K562 (cell line): ENCODE results near the gene PPM1G.

ENCODE experiments used
- GABPA ChIP-seq: fragments of 200-800 bp; sonication (Bioruptor generic); conservative IDR thresholded peaks from 2 replicates; pipeline ENCODE4 v1.6.1; 2016; ENCODE audit warnings: low read depth, missing genetic modification characterization, missing compliant biosample characterization
- HDAC2 ChIP-seq: fragments of 450-650 bp; IDR thresholded peaks from 2 replicates; pipeline ENCODE4 v1.6.1; 2016; ENCODE audit warnings: mild to moderate bottlenecking
- KAT7 ChIP-seq: sonication (generic); formaldehyde crosslinking; IDR thresholded peaks from 2 replicates; pipeline ENCODE4 v1.8.0; 2022; ENCODE audit warnings: missing genetic modification reagents, mild to moderate bottlenecking, borderline replicate concordance
- ZNF174 ChIP-seq: fragments of 250-450 bp; sonication (Bioruptor Pico); IDR thresholded peaks from 2 replicates; pipeline ENCODE4 v1.4.0; 2020; ENCODE audit warnings: mild to moderate bottlenecking
- ZNF354B ChIP-seq: fragments of 250-450 bp; sonication (Bioruptor Pico); IDR thresholded peaks from 2 replicates; pipeline ENCODE4 v1.4.0; 2020

DNA sequence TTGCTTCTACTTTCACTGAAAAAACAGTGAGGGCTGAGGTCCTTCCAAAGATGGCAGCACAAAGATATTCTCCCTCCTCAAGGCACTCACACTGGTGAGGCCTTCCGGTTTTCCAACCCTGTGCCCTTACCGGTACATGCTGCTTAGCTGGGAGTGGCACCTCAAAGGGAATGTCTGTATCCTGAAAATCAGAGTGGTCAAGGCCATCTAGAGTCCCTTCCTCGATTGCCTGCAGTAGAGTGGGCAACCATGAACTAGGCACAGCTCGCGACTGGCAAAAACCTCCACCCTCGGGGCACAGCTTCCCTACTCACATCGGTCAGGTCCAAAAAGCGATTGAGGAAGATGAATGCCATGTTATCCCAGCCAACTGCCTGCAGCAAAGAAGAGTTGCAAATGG, 36.2 kb upstream of the PPM1G start:
- no peak for TF ChIP-seq HDAC2
- TF ChIP-seq ZNF174 (CRISPR knock-in tag) = no peak
- no peak for TF ChIP-seq ZNF354B
- TF ChIP-seq GABPA (tag) = no peak
- TF ChIP-seq KAT7 = no peak
